GM23338 (cell line): Measurements from ENCODE around the gene CENPO. TPM values are rescaled to one million over a fixed set of nuclear protein-coding genes. Genes with fewer than 3 reads are reported as not detected.

ENCODE experiments used
- ATAC-seq: fragments of 200-7000 bp; cut with Tn5 transposase; 3 replicates; pipeline ENCODE4 v1.9.1; 2020
- DNase-seq: peaks from one replicate; pipeline ENCODE4 v3.0.0-alpha.2; 2015; ENCODE audit warnings: low spot score
- H2AFZ ChIP-seq: fragments of 200-600 bp; sonication (generic); 2 replicates; pipeline ENCODE4 v1.8.0; 2016; ENCODE audit warnings: antibody characterized with exemption, mild to moderate bottlenecking, moderate library complexity
- H3F3A ChIP-seq: fragments of 200-600 bp; sonication (generic); replicated peaks from 2 replicates; pipeline ENCODE4 v1.8.0; 2017; ENCODE audit warnings: antibody characterized with exemption, mixed run types, low read depth
- H3K27ac ChIP-seq: fragments of 200-600 bp; sonication (generic); 2 replicates; pipeline ENCODE4 v1.6.1; 2016; ENCODE audit warnings: low read depth
- H3K27me3 ChIP-seq: fragments of 200-600 bp; sonication (generic); 2 replicates; pipeline ENCODE4 v1.8.0; 2016; ENCODE audit warnings: mild to moderate bottlenecking, mixed run types, moderate library complexity; ENCODE audit not compliant: insufficient read depth
- H3K36me3 ChIP-seq: fragments of 200-600 bp; sonication (generic); 2 replicates; pipeline ENCODE4 v1.8.0; 2016; ENCODE audit warnings: mild to moderate bottlenecking; ENCODE audit not compliant: insufficient read depth
- H3K4me1 ChIP-seq: fragments of 200-600 bp; sonication (generic); 2 replicates; pipeline ENCODE4 v1.8.0; 2016; ENCODE audit warnings: mild to moderate bottlenecking, moderate library complexity; ENCODE audit not compliant: insufficient read depth
- H3K4me2 ChIP-seq: fragments of 200-600 bp; sonication (generic); 2 replicates; pipeline ENCODE4 v1.7.1; 2017; ENCODE audit warnings: mixed run types
- H3K4me3 ChIP-seq: fragments of 200-600 bp; sonication (generic); 2 replicates; pipeline ENCODE4 v1.6.1; 2016; ENCODE audit warnings: mixed run types
- H3K79me2 ChIP-seq: fragments of 200-600 bp; sonication (generic); replicated peaks from 2 replicates; pipeline ENCODE4 v1.8.0; 2017; ENCODE audit warnings: mild to moderate bottlenecking; ENCODE audit not compliant: insufficient read depth
- H3K9me2 ChIP-seq: fragments of 200-600 bp; sonication (generic); 2 replicates; pipeline ENCODE4 v1.8.0; 2017; ENCODE audit not compliant: insufficient read depth
- H4K20me1 ChIP-seq: fragments of 200-600 bp; sonication (generic); replicated peaks from 2 replicates; pipeline ENCODE4 v1.8.0; 2017; ENCODE audit warnings: mild to moderate bottlenecking; ENCODE audit not compliant: insufficient read depth
- H3K27ac Mint-ChIP-seq: 2 replicates; pipeline ENCODE4 v1.8.0; 2020; ENCODE audit warnings: inconsistent platforms, mild to moderate bottlenecking, moderate library complexity, mixed read lengths
- H3K27me3 Mint-ChIP-seq: 3 replicates; pipeline ENCODE4 v1.8.0; 2022; ENCODE audit warnings: low read depth, mild to moderate bottlenecking, moderate library complexity, mixed read lengths, inconsistent platforms; ENCODE audit not compliant: insufficient read depth, poor library complexity
- H3K36me3 Mint-ChIP-seq: 3 replicates; pipeline ENCODE4 v1.8.0; 2021; ENCODE audit warnings: low read depth, mild to moderate bottlenecking, inconsistent platforms, moderate library complexity, mixed read lengths
- H3K4me1 Mint-ChIP-seq: 3 replicates; pipeline ENCODE4 v1.8.0; 2020; ENCODE audit warnings: mild to moderate bottlenecking, inconsistent platforms, mixed read lengths
- H3K4me3 Mint-ChIP-seq: 3 replicates; pipeline ENCODE4 v1.8.0; 2021; ENCODE audit warnings: moderate library complexity, mild to moderate bottlenecking, inconsistent platforms, mixed read lengths
- H3K9me3 Mint-ChIP-seq: 3 replicates; pipeline ENCODE4 v1.8.0; 2020; ENCODE audit warnings: moderate library complexity, mild to moderate bottlenecking, inconsistent platforms, mixed read lengths
- ETS1 ChIP-seq: IDR thresholded peaks from 2 replicates; pipeline ENCODE4 v1.6.1; 2016; ENCODE audit warnings: antibody characterized with exemption
- EZH2phosphoT487 ChIP-seq: fragments of 200-600 bp; sonication (generic); IDR thresholded peaks from one replicate; pipeline ENCODE4 v1.8.1; 2018; ENCODE audit warnings: antibody characterized with exemption; ENCODE audit not compliant: unreplicated experiment
- JUNB ChIP-seq: IDR thresholded peaks from one replicate; pipeline ENCODE4 v1.6.1; 2016; ENCODE audit warnings: antibody characterized with exemption; ENCODE audit not compliant: unreplicated experiment
- NANOG ChIP-seq: IDR thresholded peaks from 2 replicates; pipeline ENCODE4 v1.6.1; 2016; ENCODE audit warnings: antibody characterized with exemption, borderline replicate concordance
- ZNF331 ChIP-seq: fragments of 250-450 bp; sonication (Bioruptor Pico); IDR thresholded peaks from 2 replicates; pipeline ENCODE4 v1.5.0; 2020; ENCODE audit warnings: low read depth, mild to moderate bottlenecking, moderate library complexity
- polyA plus RNA-seq: library from polyadenylated mRNA; unstranded; fragments of >200 nt; fragmentation: Nextera tagmentation; extraction: Ambion mirVana; gene quantifications from 2 replicates; pipeline ENCODE4 v1.2.1, GENCODE V29; 2016
- total RNA-seq: library from RNA; depleted of rRNA; stranded (reverse); fragments of >200 nt; shearing (Covaris generic); gene quantifications from 2 replicates; pipeline ENCODE4 v1.2.3, GENCODE V29; 2014
- TF ChIP-seq, protein P1 (sequence below), 2 experiments: fragments of 200-600 bp in 1 of 2; sonication (generic) in 1 of 2; conservative IDR thresholded peaks; 2 replicates each; pipeline versions ENCODE4 v1.5.1 to v1.6.1; 2016 to 2017; ENCODE audit warnings: antibody characterized with exemption in 2 of 2, low read depth in 2 of 2, mild to moderate bottlenecking in 2 of 2, moderate library complexity in 1 of 2

Gene CENPO
- total and polyA plus RNA-seq, 2 experiments from 2014 or later, result 27.0 to 44.7 TPM

GRCh38 chr2:24820598-24821432, 27.6 kb downstream of the CENPO start:
- Histone ChIP-seq H3K4me1 (peaks cover 22% of the 10 kb centered on the region), H3K4me2 (peak overlapping the region; percentile 48), H4K20me1 (peaks cover 10% of the 10 kb centered on the region; the same call in 1 of the 2 replicates), H3K4me3 (no peak overlapping the region), H2AFZ (no peak overlapping the region), H3K79me2 (no peaks in the 10 kb centered on the region), H3K36me3 (peaks cover 23% of the 10 kb centered on the region), H3K9me2 (no peaks in the 10 kb centered on the region; the same call in 1 of the 2 replicates), H3K27ac (peak overlapping the region; percentile 81), H3F3A (peaks cover 19% of the 10 kb centered on the region; the same call in 1 of the 2 replicates), H3K27me3 (no peaks in the 10 kb centered on the region)
- ATAC-seq (peak; percentile 23), DNase-seq (no peak)
- peaks cover 27% of the 10 kb centered on the region for H3K27me3 Mint-ChIP-seq
- H3K27ac Mint-ChIP-seq, result peak overlapping the region; percentile 79
- peaks cover 98% of the 10 kb centered on the region for H3K36me3 Mint-ChIP-seq
- no peaks in the 10 kb centered on the region for H3K9me3 Mint-ChIP-seq
- H3K4me3 Mint-ChIP-seq, result peak overlapping the region; percentile 47; the same call in 2 of the 3 replicates
- peaks cover 33% of the 10 kb centered on the region for H3K4me1 Mint-ChIP-seq
- TF ChIP-seq ETS1 (no peak), NANOG (no peak), EZH2phosphoT487 (no peak), JUNB (no peak), ZNF331 (CRISPR knock-in tag) (no peak)
- TF ChIP-seq, protein P1, sequence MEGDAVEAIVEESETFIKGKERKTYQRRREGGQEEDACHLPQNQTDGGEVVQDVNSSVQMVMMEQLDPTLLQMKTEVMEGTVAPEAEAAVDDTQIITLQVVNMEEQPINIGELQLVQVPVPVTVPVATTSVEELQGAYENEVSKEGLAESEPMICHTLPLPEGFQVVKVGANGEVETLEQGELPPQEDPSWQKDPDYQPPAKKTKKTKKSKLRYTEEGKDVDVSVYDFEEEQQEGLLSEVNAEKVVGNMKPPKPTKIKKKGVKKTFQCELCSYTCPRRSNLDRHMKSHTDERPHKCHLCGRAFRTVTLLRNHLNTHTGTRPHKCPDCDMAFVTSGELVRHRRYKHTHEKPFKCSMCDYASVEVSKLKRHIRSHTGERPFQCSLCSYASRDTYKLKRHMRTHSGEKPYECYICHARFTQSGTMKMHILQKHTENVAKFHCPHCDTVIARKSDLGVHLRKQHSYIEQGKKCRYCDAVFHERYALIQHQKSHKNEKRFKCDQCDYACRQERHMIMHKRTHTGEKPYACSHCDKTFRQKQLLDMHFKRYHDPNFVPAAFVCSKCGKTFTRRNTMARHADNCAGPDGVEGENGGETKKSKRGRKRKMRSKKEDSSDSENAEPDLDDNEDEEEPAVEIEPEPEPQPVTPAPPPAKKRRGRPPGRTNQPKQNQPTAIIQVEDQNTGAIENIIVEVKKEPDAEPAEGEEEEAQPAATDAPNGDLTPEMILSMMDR (conservative IDR thresholded peaks at IDR 0.05; ENCODE audit: low read depth in 2 of 2), result no peak

DNA sequence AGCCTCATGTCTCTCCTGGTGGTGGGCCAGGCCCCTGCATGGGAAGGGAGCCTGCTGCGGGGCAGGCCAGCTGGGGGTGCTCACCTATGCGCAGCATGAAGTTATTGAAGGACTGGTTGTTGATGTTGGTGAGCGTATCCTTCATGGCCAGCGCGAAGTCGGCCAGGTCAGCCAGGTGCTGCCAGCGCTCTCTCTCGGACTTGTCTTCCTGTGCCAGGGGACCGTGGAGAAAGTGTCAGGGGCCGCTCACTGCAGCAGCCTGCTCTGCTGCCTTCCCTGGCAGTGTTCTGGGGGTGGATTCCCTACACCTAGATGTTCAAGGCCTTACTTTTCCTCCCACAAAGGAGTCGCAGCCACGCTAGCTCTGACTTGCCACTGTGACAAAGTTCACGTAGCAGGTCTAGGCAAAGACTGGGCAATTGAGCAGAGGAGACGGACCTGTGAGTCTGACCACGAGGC, 28.2 kb downstream of the CENPO start:
- H3K9me2 ChIP-seq, result no peaks in the 10 kb centered on the region; the same call in 1 of the 2 replicates
- H3K27ac ChIP-seq, result peak overlapping the region; percentile 81
- H3K36me3 Mint-ChIP-seq, result peaks cover 100% of the 10 kb centered on the region
- H3K4me2 ChIP-seq, result peak overlapping the region; percentile 48
- H3K4me3 ChIP-seq, result peak overlapping the region; percentile 21; the same call in 1 of the 2 replicates
- peaks cover 20% of the 10 kb centered on the region for H3K36me3 ChIP-seq
- H3K4me3 Mint-ChIP-seq, result peak overlapping the region; percentile 47; the same call in 2 of the 3 replicates
- peaks cover 31% of the 10 kb centered on the region for H3K27me3 Mint-ChIP-seq
- peak overlapping the region; percentile 76 for H3K27ac Mint-ChIP-seq
- no peaks in the 10 kb centered on the region for H3K79me2 ChIP-seq
- no peak overlapping the region for H2AFZ ChIP-seq
- H4K20me1 ChIP-seq, result peaks cover 10% of the 10 kb centered on the region; the same call in 1 of the 2 replicates
- no peak for TF ChIP-seq JUNB
- DNase-seq (no peak), ATAC-seq (peak; percentile 6)
- no peaks in the 10 kb centered on the region for H3K27me3 ChIP-seq
- H3K9me3 Mint-ChIP-seq, result no peaks in the 10 kb centered on the region
- H3K4me1 ChIP-seq, result peaks cover 22% of the 10 kb centered on the region
- peaks cover 16% of the 10 kb centered on the region; the same call in 1 of the 2 replicates for H3F3A ChIP-seq
- H3K4me1 Mint-ChIP-seq, result peaks cover 39% of the 10 kb centered on the region
